Endodermal cell (in vitro differentiated cells): ENCODE data around the gene TFG. TPM values are rescaled to one million over a fixed set of nuclear protein-coding genes. Genes with fewer than 3 reads are reported as not detected.

Experiments
- DNase-seq: peaks from one replicate; pipeline ENCODE4 v3.0.0-alpha.2; 2017
- H3K27ac ChIP-seq: 2 replicates; pipeline ENCODE4 v1.5.1; 2013; ENCODE audit warnings: mild to moderate bottlenecking, low read depth, low read length, moderate library complexity
- H3K27me3 ChIP-seq: 2 replicates; pipeline ENCODE4 v1.6.1; 2013; ENCODE audit warnings: mild to moderate bottlenecking, low read length, moderate library complexity; ENCODE audit not compliant: insufficient read depth, control insufficient read depth, poor library complexity, severe bottlenecking
- H3K36me3 ChIP-seq: 2 replicates; pipeline ENCODE4 v1.7.0; 2013; ENCODE audit warnings: mild to moderate bottlenecking, low read length, moderate library complexity; ENCODE audit not compliant: control insufficient read depth, insufficient read depth
- H3K4me1 ChIP-seq: one replicate; pipeline ENCODE4 v1.7.0; 2013; ENCODE audit warnings: low read length; ENCODE audit not compliant: control insufficient read depth, insufficient read depth
- H3K4me3 ChIP-seq: 2 replicates; pipeline ENCODE4 v1.5.1; 2013; ENCODE audit warnings: mild to moderate bottlenecking, low read length, moderate library complexity
- H3K9ac ChIP-seq: 2 replicates; pipeline ENCODE4 v1.6.1; 2013; ENCODE audit warnings: mild to moderate bottlenecking, low read length, moderate library complexity; ENCODE audit not compliant: poor library complexity, severe bottlenecking; ENCODE audit errors: extremely low read depth
- H3K9me3 ChIP-seq: 2 replicates; pipeline ENCODE4 v1.6.1; 2013; ENCODE audit warnings: mild to moderate bottlenecking, low read length, moderate library complexity; ENCODE audit not compliant: control insufficient read depth
- H3K27ac Mint-ChIP-seq: 2 replicates; pipeline ENCODE4 v1.8.0; 2020; ENCODE audit warnings: mixed read lengths
- H3K27me3 Mint-ChIP-seq: 2 replicates; pipeline ENCODE4 v1.8.0; 2021; ENCODE audit warnings: mild to moderate bottlenecking, mixed read lengths; ENCODE audit not compliant: insufficient read depth
- H3K36me3 Mint-ChIP-seq: 2 replicates; pipeline ENCODE4 v1.8.0; 2020; ENCODE audit warnings: low read depth, mixed read lengths
- H3K4me1 Mint-ChIP-seq: 2 replicates; pipeline ENCODE4 v1.8.0; 2020; ENCODE audit warnings: mixed read lengths
- H3K4me3 Mint-ChIP-seq: 2 replicates; pipeline ENCODE4 v1.8.0; 2020; ENCODE audit warnings: mild to moderate bottlenecking, moderate library complexity, mixed read lengths
- H3K9me3 Mint-ChIP-seq: 2 replicates; pipeline ENCODE4 v1.8.0; 2020; ENCODE audit warnings: mild to moderate bottlenecking, mixed read lengths
- CTCF ChIP-seq: fragments of 200-600 bp; sonication (generic); conservative IDR thresholded peaks from 2 replicates; pipeline ENCODE4 v1.5.0; 2021; ENCODE audit warnings: antibody characterized with exemption, mild to moderate bottlenecking
- whole genome bisulfite sequencing, 2 experiments: methylation state at CpG; one replicate each; pipeline versions ENCODE4 v1.1.5 to v1.1.7; 2013; ENCODE audit warnings: missing lambda C conversion rate in 2 of 2, mixed read lengths in 1 of 2; ENCODE audit not compliant: insufficient coverage in 1 of 2, insufficient read length in 1 of 2; 5-methylcytosine and 5-hydroxymethylcytosine counted together
- total RNA-seq, 2 donors: library from RNA; stranded (reverse); fragmentation: NEBNext Ultra II Directional in 1 of 2; extraction: Animal tissue kit (Norgen Biotek cat#: 25700) in 1 of 2; gene quantifications; 2 replicates in 1 of 2; 3 replicates in 1 of 2; pipeline ENCODE4 v1.2.1, GENCODE V29; 2021

Gene TFG
- total RNA-seq, 2 donors from 2014 or later = 102 to 137 TPM

- peaks cover 16% of the 10 kb centered on the region for H3K4me1 Mint-ChIP-seq
These were observed 47.1 kb downstream of the TFG start for GRCh38 chr3:100756441-100756840.

DNA sequence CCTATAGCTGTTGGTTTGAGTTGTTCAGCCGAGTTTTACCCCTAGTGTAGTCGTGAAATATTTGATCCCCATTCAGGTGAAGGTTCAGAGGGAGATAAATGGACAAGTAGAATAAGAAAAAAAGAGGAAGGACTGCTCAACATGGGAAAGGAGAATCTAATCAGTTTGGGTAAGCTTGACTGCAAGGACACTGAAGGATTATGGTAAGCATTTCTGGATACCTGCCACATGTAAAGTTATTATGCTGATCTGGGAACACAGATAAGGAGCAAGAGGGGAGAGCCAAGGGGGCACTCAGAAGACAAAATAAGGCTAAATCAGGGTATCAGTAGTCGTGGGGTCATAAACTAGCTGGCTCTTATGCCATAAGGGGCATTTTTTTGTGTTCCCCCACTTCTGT lies 49.9 kb downstream of the TFG start:
- Histone ChIP-seq H3K4me1 (peaks cover 2% of the 10 kb centered on the region), H3K27ac (no peak overlapping the region), H3K9ac (no peak overlapping the region), H3K9me3 (no peaks in the 10 kb centered on the region), H3K36me3 (peaks cover 6% of the 10 kb centered on the region), H3K27me3 (no peaks in the 10 kb centered on the region), H3K4me3 (no peak overlapping the region)
- Mint-ChIP-seq H3K27ac (no peak overlapping the region), H3K9me3 (no peaks in the 10 kb centered on the region), H3K27me3 (peaks cover 3% of the 10 kb centered on the region), H3K4me1 (peaks cover 12% of the 10 kb centered on the region), H3K36me3 (peaks cover 6% of the 10 kb centered on the region), H3K4me3 (no peak overlapping the region)
- 85 to 89% methylated on average over 3 of the region's 3 CpGs for WGBS, 2 experiments
- DNase-seq = no peak
- no peak for TF ChIP-seq CTCF

More at GRCh38 chr3:100756441-100756840, 47.1 kb downstream of the TFG start:
- Histone ChIP-seq H3K4me3 (no peak overlapping the region), H3K27ac (no peak overlapping the region), H3K27me3 (no peaks in the 10 kb centered on the region), H3K36me3 (peaks cover 29% of the 10 kb centered on the region), H3K9ac (no peak overlapping the region), H3K4me1 (peaks cover 2% of the 10 kb centered on the region), H3K9me3 (no peaks in the 10 kb centered on the region)
- Mint-ChIP-seq H3K9me3 (no peaks in the 10 kb centered on the region), H3K27me3 (peaks cover 3% of the 10 kb centered on the region), H3K4me3 (no peak overlapping the region), H3K27ac (no peak overlapping the region), H3K36me3 (peaks cover 28% of the 10 kb centered on the region)
- TF ChIP-seq CTCF = no peak
- WGBS, 2 experiments = 75 to 98% methylated on average over 1 to 2 of the region's 2 CpGs
- DNase-seq = no peak

DNA sequence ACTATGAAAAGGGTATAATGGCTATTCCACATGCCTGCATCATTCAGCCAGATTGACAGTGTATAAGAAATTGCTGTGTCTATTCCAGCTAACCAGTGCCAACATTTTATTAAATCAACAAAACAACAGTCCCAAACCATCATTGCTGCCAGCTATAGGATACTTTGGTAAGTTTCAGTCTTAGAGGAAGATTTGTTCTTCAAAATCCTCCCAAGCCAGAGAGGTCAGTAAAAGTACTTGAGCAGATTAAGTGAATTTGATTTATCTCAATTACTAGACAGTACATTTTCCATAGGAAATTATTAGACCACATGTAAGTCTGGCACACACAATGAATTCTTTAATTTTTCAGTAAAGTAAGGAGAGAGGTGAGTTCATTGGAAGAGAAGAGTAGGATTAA lies 50.7 kb downstream of the TFG start:
- Histone ChIP-seq H3K4me1 (peaks cover 2% of the 10 kb centered on the region), H3K27me3 (no peaks in the 10 kb centered on the region), H3K27ac (no peak overlapping the region), H3K36me3 (no peaks in the 10 kb centered on the region), H3K4me3 (no peak overlapping the region), H3K9me3 (no peaks in the 10 kb centered on the region), H3K9ac (no peak overlapping the region)
- TF ChIP-seq CTCF = no peak
- H3K27me3 Mint-ChIP-seq = peaks cover 3% of the 10 kb centered on the region
- H3K4me1 Mint-ChIP-seq = peaks cover 12% of the 10 kb centered on the region
- no peaks in the 10 kb centered on the region for H3K9me3 Mint-ChIP-seq
- H3K27ac Mint-ChIP-seq = no peak overlapping the region
- no peak for DNase-seq
- H3K36me3 Mint-ChIP-seq = peaks cover 3% of the 10 kb centered on the region
- H3K4me3 Mint-ChIP-seq = no peak overlapping the region
